Heart left ventricle (tissue), 16 donors: Measurements from ENCODE around the gene FOXN3. TPM values are rescaled to one million over a fixed set of nuclear protein-coding genes. Genes with fewer than 3 reads are reported as not detected.

ENCODE experiments used
- ATAC-seq, 4 donors: fragments of 200-7000 bp; cut with Tn5 transposase; one replicate each; pipeline ENCODE4 v1.9.1; 2020 to 2022; ENCODE audit warnings: moderate library complexity in 4 of 4, mild to moderate bottlenecking in 3 of 4, moderate number of reproducible peaks in 1 of 4
- DNase-seq, 5 donors: peaks; one replicate each; pipeline ENCODE4 v3.0.0-alpha.2; 2020
- H3K27ac ChIP-seq, 12 donors: fragments of 200-600 bp; sonication (generic) in 4 of 12; one replicate each; pipeline versions ENCODE4 v1.5.0 to v1.8.0; 2016 to 2022; ENCODE audit warnings: mild to moderate bottlenecking in 2 of 12
- H3K27me3 ChIP-seq, 9 donors: fragments of 200-600 bp; sonication (generic) in 2 of 9; one replicate each; pipeline versions ENCODE4 v1.5.1 to v1.8.0; 2016 to 2022; ENCODE audit warnings: mild to moderate bottlenecking in 3 of 9
- H3K36me3 ChIP-seq, 9 donors: fragments of 200-600 bp; sonication (generic) in 2 of 9; one replicate each; pipeline versions ENCODE4 v1.5.0 to v1.8.0; 2018 to 2022; ENCODE audit warnings: mild to moderate bottlenecking in 2 of 9
- H3K4me1 ChIP-seq, 12 donors: fragments of 200-600 bp; sonication (generic) in 4 of 12; one replicate each; pipeline versions ENCODE4 v1.5.0 to v1.8.0; 2016 to 2022; ENCODE audit warnings: mild to moderate bottlenecking in 3 of 12
- H3K4me3 ChIP-seq, 12 donors: fragments of 200-600 bp; sonication (generic) in 4 of 12; one replicate each; pipeline versions ENCODE4 v1.5.0 to v1.8.0; 2017 to 2022; ENCODE audit warnings: mild to moderate bottlenecking in 9 of 12, moderate library complexity in 4 of 12
- H3K9me3 ChIP-seq, 12 donors: fragments of 200-600 bp; sonication (generic) in 4 of 12; one replicate each; pipeline versions ENCODE4 v1.5.0 to v1.8.0; 2016 to 2022; ENCODE audit warnings: mild to moderate bottlenecking in 1 of 12
- CTCF ChIP-seq, 12 donors: fragments of 200-600 bp; sonication (generic) in 4 of 12; IDR thresholded peaks; one replicate each; pipeline versions ENCODE4 v1.5.0 to v1.8.0; 2018 to 2022; ENCODE audit warnings: antibody characterized with exemption in 12 of 12, mild to moderate bottlenecking in 5 of 12
- POLR2A ChIP-seq, 2 donors: fragments of 450-650 bp; IDR thresholded peaks; one replicate each; pipeline ENCODE4 v1.6.1; 2017; ENCODE audit warnings: antibody characterized with exemption in 2 of 2, mild to moderate bottlenecking in 2 of 2, moderate library complexity in 2 of 2
- WGBS, 4 donors: extraction: QIAGEN DNeasy Blood & Tissue Kit in 2 of 4; methylation state at CpG; one replicate each; pipeline versions ENCODE4 v1.1.5 to v1.1.7; 2013 to 2018; 5-methylcytosine and 5-hydroxymethylcytosine counted together
- intact Hi-C, 10 donors: fragments of 100-400 bp; cut with DNase I; formaldehyde crosslinking; loops; one replicate each; pipeline versions ENCODE4 v1.11.1 to v1.14.2; 2022
- polyA plus RNA-seq, 2 donors: library from polyadenylated mRNA; stranded (reverse); fragments of 200-250 nt; gene quantifications; one replicate each; pipeline ENCODE4 v1.2.3, GENCODE V29; 2013
- total RNA-seq, 9 donors: library from RNA; depleted of rRNA in 2 of 9; stranded (reverse); fragments of >200 nt in 2 of 9; fragmentation: NEBNext Ultra II Directional in 3 of 9; extraction: Animal tissue kit (Norgen Biotek cat#: 25700) in 3 of 9; gene quantifications; one replicate each; pipeline versions ENCODE4 v1.1.0 to v1.2.4, GENCODE V29; 2016 to 2023
- donor health status: ischemic (EF 13 %, LVEDD 7.1; RV severe dilation, severe dysfunction).
- donor health status: healthy with polysubstance abuse.
- donor health status: DM: no; HTN: yes; CAD: no.
- donor health status: DM: no; HTN: no; CAD: no.
- donor health status: ischemic (EF 25% LVEDD 6.9; RV normal size, moderate dysfunction).
- donor health status: ischemic (EF 25% LVEDD 5.7; RV mildly dilated, moderate dysfunction).
- donor health status: healthy.
- donor health status: DM: yes; HTN: yes; CAD: no.
- donor health status: ischemic (EF 35%, LVEDD 5.7; RV mildly dilated, moderate dysfunction).
- donor health status: nonischemic (EF 11% LVEDD 7.7; RV severe dilation, severe dysfunction).
- donor health status: DM: yes; HTN: yes; CAD: no.
- donor health status: PGD.
- donor health status: ischemic (EF 29% LVEDD 5.4; RV normal size, mild dysfunction).
- donor health status: nonischemic (EF 23%, LVEDD 6.1; RV moderate dilation, normal function).

FOXN3 gene
- total and polyA plus RNA-seq, 11 donors = 24.4 to 161 (median 111) TPM

- no peaks in the 10 kb centered on the region for H3K27me3 ChIP-seq
- H3K36me3 ChIP-seq = peaks cover 0 to 5% (median 0%) of the 10 kb centered on the region in 9 donors
- ATAC-seq = no peak
- peaks cover 0 to 35% (median 27%) of the 10 kb centered on the region in 12 donors for H3K4me1 ChIP-seq
- H3K27ac ChIP-seq = no peak overlapping the region
- TF ChIP-seq POLR2A (IDR thresholded peaks at IDR 0.05) = no peak
- TF ChIP-seq CTCF (IDR thresholded peaks at IDR 0.05) = no peak
- no peak for DNase-seq
- intact Hi-C loops = no loop called here
- no peaks in the 10 kb centered on the region for H3K9me3 ChIP-seq
- WGBS, 4 donors = 96 to 98% (median 96%) methylated on average over 8 of the region's 8 CpGs
- no peak overlapping the region for H3K4me3 ChIP-seq
These were observed 189.6 kb downstream of the FOXN3 start for GRCh38 chr14:89227496-89227836.

GRCh38 chr14:89226801-89227495 is 190.1 kb downstream of the FOXN3 start:
- ATAC-seq (no peak), DNase-seq (no peak)
- Histone ChIP-seq H3K4me1 (peaks cover 0 to 35% (median 27%) of the 10 kb centered on the region in 12 donors), H3K27me3 (no peaks in the 10 kb centered on the region), H3K4me3 (no peak overlapping the region), H3K36me3 (peaks cover 0 to 5% (median 0%) of the 10 kb centered on the region in 9 donors), H3K9me3 (no peaks in the 10 kb centered on the region), H3K27ac (peak overlapping the region in 4 of 12 donors; percentile 9 to 33 (median 16))
- intact Hi-C loops = no loop called here
- TF ChIP-seq CTCF (IDR thresholded peaks at IDR 0.05) = no peak
- TF ChIP-seq POLR2A (IDR thresholded peaks at IDR 0.05) = no peak
- WGBS, 4 donors = 58 to 73% (median 70%) methylated on average over 8 of the region's 8 CpGs

- no peak for DNase-seq
- H3K4me1 ChIP-seq = peaks cover 0 to 45% (median 35%) of the 10 kb centered on the region in 12 donors
- no peak overlapping the region for H3K4me3 ChIP-seq
- intact Hi-C loops = no loop called here
- WGBS, 4 donors = 69 to 78% (median 73%) methylated on average over 4 of the region's 4 CpGs
- H3K9me3 ChIP-seq = no peaks in the 10 kb centered on the region
- no peak overlapping the region for H3K27ac ChIP-seq
- peaks cover 0 to 5% (median 0%) of the 10 kb centered on the region in 9 donors for H3K36me3 ChIP-seq
- no peaks in the 10 kb centered on the region for H3K27me3 ChIP-seq
- no peak for ATAC-seq
- TF ChIP-seq POLR2A (IDR thresholded peaks at IDR 0.05) (no peak), CTCF (IDR thresholded peaks at IDR 0.05) (no peak)
These were observed 191.4 kb downstream of the FOXN3 start for GRCh38 chr14:89225607-89226006.

- Histone ChIP-seq H3K27me3 (no peaks in the 10 kb centered on the region), H3K4me1 (peaks cover 0 to 21% (median 13%) of the 10 kb centered on the region in 12 donors), H3K4me3 (no peak overlapping the region), H3K36me3 (peaks cover 0 to 11% (median 3%) of the 10 kb centered on the region in 9 donors), H3K9me3 (no peaks in the 10 kb centered on the region), H3K27ac (no peak overlapping the region)
- DNase-seq (no peak), ATAC-seq (peak; percentile 70 to 90 (median 86))
- WGBS, 4 donors = 36 to 40% (median 39%) methylated on average over 5 of the region's 5 CpGs
- TF ChIP-seq CTCF (IDR thresholded peaks at IDR 0.05) (no peak), POLR2A (IDR thresholded peaks at IDR 0.05) (no peak)
- intact Hi-C loops = no loop called here
These were observed 195.8 kb downstream of the FOXN3 start for GRCh38 chr14:89221109-89221810.
